ENCODE results near the gene H2AZ2.
"Not testable (repeated sequence)": the region's sequence is repeated elsewhere in the genome, so short reads cannot be mapped to it uniquely, and the experiment has no call there.

H2AZ2 gene

GRCh38 chr7:44796504-44797328, 51.2 kb downstream of the H2AZ2 start, which contains the start of gene PPIA:
TSS of gene PPIA (plus strand) at chr7:44796681. CDS start at chr7:44796725, 44 bp downstream.
- Mint-ChIP-seq H3K27ac (peak within 1 kb of the TSS; percentile 97), H3K27me3 (peaks cover 5% of the 10 kb centered on the region), H3K9me3 (no peaks in the 10 kb centered on the region), H3K4me1 (peaks cover 39% of the 10 kb centered on the region), H3K36me3 (peaks cover 42% of the 10 kb centered on the region), H3K4me3 (peak within 1 kb of the TSS; percentile 85)
- DNase-seq: peak; percentile 99
- CTCF ChIA-PET: interaction anchor here (0.9 kb wide), 1 partner anchor 157 kb away, joined by 3 read pairs; no protein-coding TSS in a partner anchor

GRCh38 chr7:44796034-44796503, 51.8 kb downstream of the H2AZ2 start:
- peaks cover 5% of the 10 kb centered on the region for H3K27me3 Mint-ChIP-seq
- no peaks in the 10 kb centered on the region for H3K9me3 Mint-ChIP-seq
- peaks cover 36% of the 10 kb centered on the region for H3K36me3 Mint-ChIP-seq
- CTCF ChIA-PET: interaction anchor here (0.9 kb wide), 1 partner anchor 230 kb away, joined by 3 read pairs; no protein-coding TSS in a partner anchor
- H3K27ac Mint-ChIP-seq: peak overlapping the region; percentile 97
- peaks cover 35% of the 10 kb centered on the region for H3K4me1 Mint-ChIP-seq
- peak overlapping the region; percentile 85 for H3K4me3 Mint-ChIP-seq
- no peak for DNase-seq

- H3K4me3 Mint-ChIP-seq: no peak overlapping the region
- DNase-seq: no peak
- H3K27me3 Mint-ChIP-seq: peaks cover 5% of the 10 kb centered on the region
- H3K4me1 Mint-ChIP-seq: peaks cover 23% of the 10 kb centered on the region
- no peaks in the 10 kb centered on the region for H3K9me3 Mint-ChIP-seq
- H3K27ac Mint-ChIP-seq: no peak overlapping the region
- peaks cover 20% of the 10 kb centered on the region for H3K36me3 Mint-ChIP-seq
- CTCF ChIA-PET: interaction anchor here (1.2 kb wide), 1 partner anchor 23 kb away, joined by 4 read pairs; no protein-coding TSS in a partner anchor
Observed at GRCh38 chr7:44794331-44794730, 53.6 kb downstream of the H2AZ2 start.

- Mint-ChIP-seq H3K27ac (peak overlapping the region; percentile 47), H3K36me3 (peaks cover 18% of the 10 kb centered on the region), H3K4me1 (peaks cover 21% of the 10 kb centered on the region), H3K27me3 (peaks cover 5% of the 10 kb centered on the region), H3K4me3 (no peak overlapping the region), H3K9me3 (no peaks in the 10 kb centered on the region)
- CTCF ChIA-PET: interaction anchor here (1.2 kb wide), 1 partner anchor 23 kb away, joined by 4 read pairs; no protein-coding TSS in a partner anchor
- DNase-seq: no peak
Observed at GRCh38 chr7:44793919-44794318, 54.0 kb downstream of the H2AZ2 start.

GRCh38 chr7:44791278-44792219, 56.3 kb downstream of the H2AZ2 start:
- DNase-seq: no peak
- Mint-ChIP-seq H3K4me1 (peaks cover 12% of the 10 kb centered on the region), H3K9me3 (no peaks in the 10 kb centered on the region), H3K27ac (no peak overlapping the region), H3K27me3 (peaks cover 5% of the 10 kb centered on the region), H3K4me3 (no peak overlapping the region), H3K36me3 (no peaks in the 10 kb centered on the region)
- CTCF ChIA-PET: interaction anchor here (0.9 to 1.4 kb wide), 4 partner anchors 14 to 226 kb away, joined by 3 to 4 read pairs (median 3); no protein-coding TSS in a partner anchor

- Mint-ChIP-seq H3K27ac (no peak overlapping the region), H3K36me3 (no peaks in the 10 kb centered on the region), H3K4me1 (peaks cover 7% of the 10 kb centered on the region), H3K9me3 (no peaks in the 10 kb centered on the region), H3K27me3 (no peaks in the 10 kb centered on the region), H3K4me3 (no peak overlapping the region)
- CTCF ChIA-PET: no interaction called here
- no peak for DNase-seq
Observed at GRCh38 chr7:44789990-44790389, 57.9 kb downstream of the H2AZ2 start.

- DNase-seq: no peak
- Mint-ChIP-seq H3K27me3 (peaks cover 11% of the 10 kb centered on the region), H3K36me3 (no peaks in the 10 kb centered on the region), H3K9me3 (peaks cover 5% of the 10 kb centered on the region), H3K4me3 (no peak overlapping the region), H3K4me1 (peaks cover 3% of the 10 kb centered on the region), H3K27ac (no peak overlapping the region)
- CTCF ChIA-PET: interaction anchor here (0.6 kb wide), 1 partner anchor 37 kb away, joined by 3 read pairs; no protein-coding TSS in a partner anchor
Observed at GRCh38 chr7:44787762-44788161, 60.1 kb downstream of the H2AZ2 start.

GRCh38 chr7:44787041-44787440, 60.8 kb downstream of the H2AZ2 start:
- peaks cover 3% of the 10 kb centered on the region for H3K4me1 Mint-ChIP-seq
- peaks cover 19% of the 10 kb centered on the region for H3K27me3 Mint-ChIP-seq
- CTCF ChIA-PET: no interaction called here
- no peak overlapping the region for H3K4me3 Mint-ChIP-seq
- no peaks in the 10 kb centered on the region for H3K36me3 Mint-ChIP-seq
- H3K9me3 Mint-ChIP-seq: peaks cover 10% of the 10 kb centered on the region
- no peak for DNase-seq
- no peak overlapping the region for H3K27ac Mint-ChIP-seq

- H3K36me3 Mint-ChIP-seq, H3K4me3 Mint-ChIP-seq, CTCF ChIA-PET, H3K4me1 Mint-ChIP-seq, DNase-seq, H3K27ac Mint-ChIP-seq, H3K9me3 Mint-ChIP-seq: not testable (repeated sequence)
- peaks cover 21% of the 10 kb centered on the region for H3K27me3 Mint-ChIP-seq
Observed at GRCh38 chr7:44785218-44785617, 62.7 kb downstream of the H2AZ2 start.

GRCh38 chr7:44784364-44784763, 63.5 kb downstream of the H2AZ2 start:
- Mint-ChIP-seq H3K9me3 (peaks cover 10% of the 10 kb centered on the region), H3K4me3 (no peak overlapping the region), H3K27ac (no peak overlapping the region), H3K36me3 (no peaks in the 10 kb centered on the region), H3K27me3 (peaks cover 21% of the 10 kb centered on the region), H3K4me1 (no peaks in the 10 kb centered on the region)
- no peak for DNase-seq
- CTCF ChIA-PET: no interaction called here

GRCh38 chr7:44783407-44783806, 64.5 kb downstream of the H2AZ2 start:
- no peak for DNase-seq
- peaks cover 10% of the 10 kb centered on the region for H3K9me3 Mint-ChIP-seq
- H3K4me3 Mint-ChIP-seq: no peak overlapping the region
- peaks cover 21% of the 10 kb centered on the region for H3K27me3 Mint-ChIP-seq
- no peaks in the 10 kb centered on the region for H3K4me1 Mint-ChIP-seq
- H3K36me3 Mint-ChIP-seq: no peaks in the 10 kb centered on the region
- no peak overlapping the region for H3K27ac Mint-ChIP-seq
- CTCF ChIA-PET: no interaction called here

- peaks cover 21% of the 10 kb centered on the region for H3K27me3 Mint-ChIP-seq
- no peak overlapping the region for H3K4me3 Mint-ChIP-seq
- H3K4me1 Mint-ChIP-seq: no peaks in the 10 kb centered on the region
- H3K9me3 Mint-ChIP-seq: peaks cover 10% of the 10 kb centered on the region
- DNase-seq: no peak
- CTCF ChIA-PET: no interaction called here
- H3K36me3 Mint-ChIP-seq: no peaks in the 10 kb centered on the region
- H3K27ac Mint-ChIP-seq: no peak overlapping the region
Observed at GRCh38 chr7:44782460-44782859, 65.4 kb downstream of the H2AZ2 start.

Measured in activated naive CD4-positive, alpha-beta T cell treated with anti-CD3 and anti-CD28 coated beads, Interleukin-2, amount 10 ng/mL, durations not matched to agents 7 days and 5 days (primary cell).